ENCODE results near the gene METTL27.

METTL27 gene

GRCh38 chr7:73865738-73866445 lies 23.6 kb upstream of the METTL27 start:
- TF ChIP-seq CTCF (conservative IDR thresholded peaks at IDR 0.05) (no peak; the same call in 1 of the 2 replicates), ZFX (IDR thresholded peaks at IDR 0.05) (no peak)
- no peak overlapping the region for H3K27ac ChIP-seq

GRCh38 chr7:73864981-73865711 lies 22.8 kb upstream of the METTL27 start:
- no peak for TF ChIP-seq CTCF (conservative IDR thresholded peaks at IDR 0.05)
- TF ChIP-seq ZFX (IDR thresholded peaks at IDR 0.05), result no peak
- no peak overlapping the region for H3K27ac ChIP-seq

- H3K27ac ChIP-seq, result no peak overlapping the region
Measured at GRCh38 chr7:73861305-73861704, 19.0 kb upstream of the METTL27 start.

GRCh38 chr7:73860859-73861258 lies 18.5 kb upstream of the METTL27 start, which contains the start of gene TMEM270:
Gene TMEM270 (plus strand): TSS chr7:73861159. CDS start chr7:73861195, 36 bp downstream.
- no peak within 1 kb of the TSS for H3K27ac ChIP-seq
- TF ChIP-seq CTCF (conservative IDR thresholded peaks at IDR 0.05) (no peak), ZFX (IDR thresholded peaks at IDR 0.05) (no peak)

More at GRCh38 chr7:73861305-73861704, 19.0 kb upstream of the METTL27 start:
- TF ChIP-seq CTCF (conservative IDR thresholded peaks at IDR 0.05) (no peak), ZFX (IDR thresholded peaks at IDR 0.05) (no peak)

- TF ChIP-seq ZFX (IDR thresholded peaks at IDR 0.05), result no peak
- no peak overlapping the region for H3K27ac ChIP-seq
Measured at GRCh38 chr7:73858807-73859206, 16.5 kb upstream of the METTL27 start.

DNA sequence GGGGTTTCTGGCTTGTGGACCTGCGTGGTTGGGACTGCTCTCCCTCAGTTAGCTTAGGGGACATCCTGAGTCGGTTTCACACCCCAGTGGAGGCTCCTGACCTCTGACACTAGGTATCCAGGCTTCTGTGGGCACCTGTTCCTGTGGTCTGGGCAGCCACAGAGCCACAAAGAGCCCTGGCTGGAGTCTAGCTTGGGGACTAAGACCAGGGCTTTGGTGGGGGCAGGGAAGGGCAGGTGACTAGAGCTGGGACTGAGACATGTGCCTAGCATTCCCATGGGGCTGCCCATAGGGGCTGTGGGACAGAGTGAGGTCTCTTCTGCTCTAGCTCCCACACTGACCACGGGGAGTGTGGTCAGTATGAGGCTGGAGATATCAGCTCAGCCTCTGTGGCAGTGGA lies 14.6 kb upstream of the METTL27 start:
- no peak for TF ChIP-seq ZFX (IDR thresholded peaks at IDR 0.05)
- no peak for TF ChIP-seq CTCF (conservative IDR thresholded peaks at IDR 0.05)
- no peak overlapping the region for H3K27ac ChIP-seq

DNA sequence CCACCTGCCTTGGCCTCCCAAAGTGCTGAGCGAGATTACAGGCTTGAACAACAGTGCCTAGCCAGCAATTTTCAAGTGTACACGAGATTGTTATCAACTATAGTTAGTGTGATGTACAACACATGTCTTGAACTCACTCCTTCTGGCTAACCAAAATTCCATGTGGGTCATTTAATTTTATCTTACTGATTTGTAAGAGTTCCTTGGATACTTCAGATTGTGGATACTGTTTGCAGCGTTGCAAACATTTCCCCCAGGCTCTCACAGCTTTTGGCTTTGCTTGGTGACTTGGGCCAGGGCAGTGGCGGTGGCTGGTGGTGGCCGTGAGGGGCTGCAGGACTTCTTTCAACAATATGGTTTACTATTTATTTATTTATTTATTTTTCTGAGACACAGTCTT lies 10.2 kb upstream of the METTL27 start:
- H3K27ac ChIP-seq, result no peak overlapping the region
- TF ChIP-seq CTCF (conservative IDR thresholded peaks at IDR 0.05) (no peak), ZFX (IDR thresholded peaks at IDR 0.05) (no peak)
